OCI-LY3 (cell line): ENCODE measurements around the gene PARN.
A peak's percentile ranks its signal among the peaks of the same experiment; 100 is the strongest.
"Not testable (repeated sequence)": the region's sequence is repeated elsewhere in the genome, so short reads cannot be mapped to it uniquely, and the experiment has no call there.

Source experiments
- H2AFZ ChIP-seq: fragments of 200-600, 300-600 bp; shearing (Covaris generic); 2 replicates; pipeline ENCODE4 v1.6.0; 2014; ENCODE audit warnings: antibody characterized with exemption, low read depth, low read length
- H3K27ac ChIP-seq: fragments of 200-600, 300-600 bp; sonication (generic); 2 replicates; pipeline ENCODE4 v1.5.1; 2014; ENCODE audit warnings: mild to moderate bottlenecking, low read length, moderate library complexity, mixed read lengths
- H3K27me3 ChIP-seq: fragments of 200-600, 300-600 bp; sonication (generic); 2 replicates; pipeline ENCODE4 v1.6.1; 2014; ENCODE audit warnings: low read depth, low read length, mixed read lengths
- H3K36me3 ChIP-seq: fragments of 200-600, 300-600 bp; sonication (generic); replicated peaks from 2 replicates; pipeline ENCODE3; 2014; ENCODE audit warnings: low read depth, low read length, mixed read lengths
- H3K4me1 ChIP-seq: fragments of 300-600, 200-600 bp; sonication (generic); 2 replicates; pipeline ENCODE4 v1.6.1; 2014; ENCODE audit warnings: low read length, mixed read lengths
- H3K4me2 ChIP-seq: fragments of 200-600, 300-600 bp; sonication (generic); 2 replicates; pipeline ENCODE4 v1.6.1; 2014; ENCODE audit warnings: low read length, mixed read lengths
- H3K4me3 ChIP-seq: fragments of 300-600, 200-600 bp; sonication (generic); 2 replicates; pipeline ENCODE4 v1.5.1; 2014; ENCODE audit warnings: antibody characterized with exemption, mild to moderate bottlenecking, low read length, moderate library complexity
- H3K79me2 ChIP-seq: fragments of 300-600, 200-600 bp; shearing (Covaris generic); 2 replicates; pipeline ENCODE4 v1.6.1; 2014; ENCODE audit warnings: mild to moderate bottlenecking, low read length, mixed read lengths
- H3K9ac ChIP-seq: fragments of 300-600, 200-600 bp; shearing (Covaris generic); 2 replicates; pipeline ENCODE4 v1.6.0; 2014; ENCODE audit warnings: mild to moderate bottlenecking, low read length, moderate library complexity
- H3K9me3 ChIP-seq: fragments of 200-600, 300-600 bp; shearing (Covaris generic); 2 replicates; pipeline ENCODE4 v1.6.1; 2014; ENCODE audit warnings: low read length, mixed read lengths; ENCODE audit not compliant: insufficient read depth
- H4K20me1 ChIP-seq: fragments of 200-600, 300-600 bp; sonication (generic); 2 replicates; pipeline ENCODE4 v1.6.1; 2016; ENCODE audit warnings: low read length, mixed read lengths; ENCODE audit not compliant: insufficient read depth
- CTCF ChIP-seq: fragments of 200-600, 300-600 bp; sonication (generic); IDR thresholded peaks from 2 replicates; pipeline ENCODE4 v1.5.1; 2014; ENCODE audit warnings: antibody characterized with exemption, low read length, low read depth
- EZH2phosphoT487 ChIP-seq: fragments of 200-600 bp; shearing (Covaris generic); IDR thresholded peaks from 2 replicates; pipeline ENCODE4 v1.6.1; 2018; ENCODE audit warnings: antibody characterized with exemption, mixed run types, low read depth

PARN gene

DNA sequence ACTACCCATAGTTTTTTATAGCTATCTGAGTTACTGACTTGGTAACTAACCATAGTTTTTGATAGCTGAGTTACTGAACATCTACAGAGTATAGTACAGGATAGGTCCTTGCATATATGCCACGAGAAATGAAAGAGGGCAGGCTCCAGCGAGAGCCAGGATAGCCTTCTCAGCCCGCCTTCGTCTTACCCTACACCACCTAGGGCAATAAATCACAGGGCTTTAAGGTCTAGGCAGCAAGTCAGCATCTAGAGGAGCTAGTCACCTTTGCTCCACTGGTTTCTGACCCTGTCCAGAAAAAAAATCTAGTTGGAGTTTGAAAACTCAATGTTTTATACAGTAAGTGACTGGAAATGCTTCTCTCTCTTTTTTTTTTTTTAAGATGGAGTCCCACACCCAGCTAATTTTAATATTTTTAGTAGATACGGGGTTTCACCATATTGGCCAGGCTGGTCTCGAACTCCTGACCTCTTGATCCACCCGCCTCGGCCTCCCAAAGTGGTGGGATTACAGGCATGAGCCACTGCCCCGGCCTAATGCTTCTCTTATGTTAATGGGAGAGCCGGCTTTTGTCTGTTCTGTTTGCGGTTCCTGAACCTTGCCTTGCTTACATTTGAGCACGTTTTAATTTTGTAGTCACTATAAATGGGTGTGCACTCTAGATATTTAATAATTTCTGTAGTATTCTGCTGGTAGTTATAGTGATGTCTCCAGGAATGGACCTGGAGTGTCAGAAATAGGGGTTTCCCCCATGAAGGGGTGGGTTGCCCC, 5.5 kb upstream of the PARN start:
- H3K4me1 ChIP-seq, result peaks cover 17% of the 10 kb centered on the region
- H4K20me1 ChIP-seq, result peaks cover 33% of the 10 kb centered on the region
- H3K79me2 ChIP-seq, result peaks cover 83% of the 10 kb centered on the region
- H3K4me2 ChIP-seq, result no peak overlapping the region
- no peak overlapping the region for H2AFZ ChIP-seq
- peaks cover 23% of the 10 kb centered on the region for H3K36me3 ChIP-seq
- H3K27me3 ChIP-seq, result no peaks in the 10 kb centered on the region
- no peak overlapping the region for H3K4me3 ChIP-seq
- TF ChIP-seq CTCF (no peak), EZH2phosphoT487 (no peak)
- no peak overlapping the region for H3K27ac ChIP-seq
- H3K9ac ChIP-seq, result no peak overlapping the region
- H3K9me3 ChIP-seq, result no peaks in the 10 kb centered on the region

- Histone ChIP-seq H2AFZ (no peak overlapping the region), H3K4me3 (peak overlapping the region; percentile 91), H3K79me2 (peaks cover 76% of the 10 kb centered on the region), H3K4me2 (peak overlapping the region; percentile 75), H4K20me1 (peaks cover 28% of the 10 kb centered on the region), H3K9ac (no peak overlapping the region), H3K27me3 (no peaks in the 10 kb centered on the region), H3K27ac (no peak overlapping the region), H3K36me3 (peaks cover 17% of the 10 kb centered on the region), H3K9me3 (no peaks in the 10 kb centered on the region), H3K4me1 (peaks cover 20% of the 10 kb centered on the region)
- no peak for TF ChIP-seq EZH2phosphoT487
- no peak for TF ChIP-seq CTCF
These were observed 4.3 kb upstream of the PARN start for GRCh38 chr16:14634389-14634725.

GRCh38 chr16:14632693-14633569, 2.9 kb upstream of the PARN start, which contains the start of gene BFAR:
Gene BFAR, plus strand, starts transcription at chr16:14632951. Its CDS starts 11,396 bp downstream, at chr16:14644347.
- Histone ChIP-seq H3K9me3 (no peaks in the 10 kb centered on the region), H3K4me3 (peak within 1 kb of the TSS; percentile 91), H4K20me1 (peaks cover 28% of the 10 kb centered on the region), H3K27me3 (no peaks in the 10 kb centered on the region), H3K9ac (peak within 1 kb of the TSS; percentile 90), H3K4me1 (peaks cover 29% of the 10 kb centered on the region), H3K79me2 (peaks cover 75% of the 10 kb centered on the region), H3K36me3 (peaks cover 18% of the 10 kb centered on the region), H3K27ac (peak within 1 kb of the TSS; percentile 76), H3K4me2 (peak within 1 kb of the TSS; percentile 89), H2AFZ (no peak within 1 kb of the TSS)
- TF ChIP-seq EZH2phosphoT487, result no peak
- TF ChIP-seq CTCF, result no peak

GRCh38 chr16:14630620-14631330, 715 bp upstream of the PARN start:
- Histone ChIP-seq H4K20me1 (peaks cover 17% of the 10 kb centered on the region), H3K9ac (peak overlapping the region; percentile 80), H3K4me3 (peak overlapping the region; percentile 77), H3K4me2 (peak overlapping the region; percentile 88), H3K36me3 (peaks cover 33% of the 10 kb centered on the region), H3K79me2 (peaks cover 53% of the 10 kb centered on the region), H3K27ac (peak overlapping the region; percentile 96), H3K4me1 (peaks cover 29% of the 10 kb centered on the region), H2AFZ (peak overlapping the region; percentile 87)
- not testable (repeated sequence) for H3K9me3 ChIP-seq, H3K27me3 ChIP-seq
